Measurements from ENCODE around the gene C12orf56.

DNA sequence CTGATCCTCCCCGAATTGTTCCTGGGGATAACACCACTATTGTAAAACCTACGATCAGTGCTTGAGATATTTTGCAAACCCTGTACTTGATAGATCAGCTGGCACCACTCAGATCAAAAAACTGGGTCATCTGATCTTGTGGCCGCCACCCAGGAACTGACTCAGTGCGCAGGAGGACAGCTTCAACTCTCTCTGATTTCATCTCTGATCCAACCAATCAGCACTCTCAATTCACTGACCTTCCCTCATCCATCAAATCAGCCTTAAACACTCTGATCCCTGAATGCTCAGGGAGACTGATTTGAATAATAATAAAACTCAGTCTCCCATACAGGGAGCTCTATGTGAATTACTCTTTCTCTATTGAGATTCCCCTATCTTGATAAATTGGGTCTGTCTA lies 9.5 kb upstream of the C12orf56 start:
- TF ChIP-seq, protein P1, sequence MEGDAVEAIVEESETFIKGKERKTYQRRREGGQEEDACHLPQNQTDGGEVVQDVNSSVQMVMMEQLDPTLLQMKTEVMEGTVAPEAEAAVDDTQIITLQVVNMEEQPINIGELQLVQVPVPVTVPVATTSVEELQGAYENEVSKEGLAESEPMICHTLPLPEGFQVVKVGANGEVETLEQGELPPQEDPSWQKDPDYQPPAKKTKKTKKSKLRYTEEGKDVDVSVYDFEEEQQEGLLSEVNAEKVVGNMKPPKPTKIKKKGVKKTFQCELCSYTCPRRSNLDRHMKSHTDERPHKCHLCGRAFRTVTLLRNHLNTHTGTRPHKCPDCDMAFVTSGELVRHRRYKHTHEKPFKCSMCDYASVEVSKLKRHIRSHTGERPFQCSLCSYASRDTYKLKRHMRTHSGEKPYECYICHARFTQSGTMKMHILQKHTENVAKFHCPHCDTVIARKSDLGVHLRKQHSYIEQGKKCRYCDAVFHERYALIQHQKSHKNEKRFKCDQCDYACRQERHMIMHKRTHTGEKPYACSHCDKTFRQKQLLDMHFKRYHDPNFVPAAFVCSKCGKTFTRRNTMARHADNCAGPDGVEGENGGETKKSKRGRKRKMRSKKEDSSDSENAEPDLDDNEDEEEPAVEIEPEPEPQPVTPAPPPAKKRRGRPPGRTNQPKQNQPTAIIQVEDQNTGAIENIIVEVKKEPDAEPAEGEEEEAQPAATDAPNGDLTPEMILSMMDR (IDR thresholded peaks at IDR 0.05), result no peak
- no peak for TF ChIP-seq POLR2A (IDR thresholded peaks at IDR 0.05)
